Muscle layer of duodenum (tissue), 2 donors: Measurements from ENCODE around the gene H3-3A.

Source experiments
- H3K27ac ChIP-seq: one replicate; pipeline ENCODE4 v1.7.0; 2013; ENCODE audit warnings: mild to moderate bottlenecking, low read length
- H3K27me3 ChIP-seq: one replicate; pipeline ENCODE4 v1.7.0; 2013; ENCODE audit warnings: low read depth, mild to moderate bottlenecking, control low read depth, low read length
- H3K36me3 ChIP-seq, 2 donors: one replicate each; pipeline ENCODE4 v1.7.0; 2013; ENCODE audit warnings: low read length in 2 of 2, control low read depth in 1 of 2, mild to moderate bottlenecking in 1 of 2; ENCODE audit not compliant: insufficient read depth in 2 of 2, control insufficient read depth in 1 of 2
- H3K4me1 ChIP-seq, 2 donors: one replicate each; pipeline ENCODE4 v1.7.0; 2013; ENCODE audit warnings: low read length in 2 of 2, mild to moderate bottlenecking in 2 of 2, control low read depth in 1 of 2, moderate library complexity in 1 of 2; ENCODE audit not compliant: insufficient read depth in 2 of 2, control insufficient read depth in 1 of 2
- H3K4me3 ChIP-seq, 2 donors: one replicate each; pipeline ENCODE4 v1.7.0; 2013; ENCODE audit warnings: low read length in 2 of 2, low read depth in 1 of 2, mild to moderate bottlenecking in 1 of 2
- H3K9me3 ChIP-seq, 2 donors: one replicate each; pipeline ENCODE4 v1.7.0; 2013; ENCODE audit warnings: low read length in 2 of 2, control low read depth in 1 of 2, mild to moderate bottlenecking in 1 of 2; ENCODE audit not compliant: control insufficient read depth in 1 of 2
- donor health status: healthy.

H3-3A gene

GRCh38 chr1:226107471-226108460, 45.2 kb downstream of the H3-3A start:
- no peaks in the 10 kb centered on the region for H3K27me3 ChIP-seq
- no peaks in the 10 kb centered on the region for H3K9me3 ChIP-seq
- no peaks in the 10 kb centered on the region for H3K36me3 ChIP-seq
- H3K4me3 ChIP-seq, result no peak overlapping the region
- H3K27ac ChIP-seq, result no peak overlapping the region
- peaks cover 13 to 15% of the 10 kb centered on the region in 2 donors for H3K4me1 ChIP-seq

DNA sequence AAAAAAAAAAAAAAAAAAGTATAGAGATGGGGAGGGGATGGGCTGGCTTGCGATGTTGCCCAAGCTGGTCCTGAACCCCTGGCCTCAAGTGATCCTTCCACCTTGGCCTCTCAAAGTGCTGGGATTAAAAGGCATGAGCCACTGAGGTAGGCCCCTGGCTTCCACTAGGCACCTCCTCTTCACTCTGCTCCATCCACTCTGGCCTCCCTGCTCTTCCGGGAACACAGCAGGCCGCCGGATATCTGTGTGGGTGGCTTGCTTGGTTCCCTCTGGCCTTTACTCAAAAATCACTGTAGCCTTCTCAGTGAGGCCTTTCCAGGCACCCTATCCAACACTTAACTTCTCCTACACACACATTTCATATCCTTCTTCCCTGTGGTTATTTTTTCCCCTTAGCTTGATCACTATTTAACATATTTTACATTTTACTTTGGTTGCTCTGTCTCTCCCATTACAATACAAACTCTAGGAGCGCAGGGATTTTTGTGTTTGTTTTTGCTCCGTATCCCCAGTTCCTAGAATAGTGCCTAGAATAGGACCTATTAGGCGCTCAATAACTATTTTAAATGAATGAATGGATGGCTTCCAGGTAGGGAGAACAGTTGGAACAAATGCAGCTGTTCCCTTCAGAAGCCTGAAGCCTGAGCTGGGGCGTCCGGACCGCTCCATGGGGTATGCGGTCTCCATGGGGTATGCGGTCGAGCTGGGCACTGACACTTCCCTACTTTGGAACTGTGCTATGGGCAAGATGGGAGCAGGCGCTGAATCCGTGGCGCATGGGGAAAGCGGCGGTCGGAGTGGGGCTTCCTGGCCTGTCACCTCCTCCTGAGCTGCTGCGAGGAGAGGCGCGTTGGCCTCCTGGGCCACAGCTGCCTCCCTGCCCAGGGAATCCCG, 46.7 kb downstream of the H3-3A start:
- Histone ChIP-seq H3K36me3 (no peaks in the 10 kb centered on the region), H3K4me1 (peaks cover 13 to 15% of the 10 kb centered on the region in 2 donors), H3K27ac (peak overlapping the region; percentile 97), H3K9me3 (no peaks in the 10 kb centered on the region), H3K27me3 (no peaks in the 10 kb centered on the region), H3K4me3 (peak overlapping the region; percentile 65 to 74)

GRCh38 chr1:226109829-226110248, 47.3 kb downstream of the H3-3A start:
- Histone ChIP-seq H3K4me1 (peaks cover 13 to 15% of the 10 kb centered on the region in 2 donors), H3K36me3 (no peaks in the 10 kb centered on the region), H3K4me3 (peak overlapping the region; percentile 65 to 74), H3K9me3 (no peaks in the 10 kb centered on the region), H3K27ac (peak overlapping the region; percentile 97), H3K27me3 (no peaks in the 10 kb centered on the region)

DNA sequence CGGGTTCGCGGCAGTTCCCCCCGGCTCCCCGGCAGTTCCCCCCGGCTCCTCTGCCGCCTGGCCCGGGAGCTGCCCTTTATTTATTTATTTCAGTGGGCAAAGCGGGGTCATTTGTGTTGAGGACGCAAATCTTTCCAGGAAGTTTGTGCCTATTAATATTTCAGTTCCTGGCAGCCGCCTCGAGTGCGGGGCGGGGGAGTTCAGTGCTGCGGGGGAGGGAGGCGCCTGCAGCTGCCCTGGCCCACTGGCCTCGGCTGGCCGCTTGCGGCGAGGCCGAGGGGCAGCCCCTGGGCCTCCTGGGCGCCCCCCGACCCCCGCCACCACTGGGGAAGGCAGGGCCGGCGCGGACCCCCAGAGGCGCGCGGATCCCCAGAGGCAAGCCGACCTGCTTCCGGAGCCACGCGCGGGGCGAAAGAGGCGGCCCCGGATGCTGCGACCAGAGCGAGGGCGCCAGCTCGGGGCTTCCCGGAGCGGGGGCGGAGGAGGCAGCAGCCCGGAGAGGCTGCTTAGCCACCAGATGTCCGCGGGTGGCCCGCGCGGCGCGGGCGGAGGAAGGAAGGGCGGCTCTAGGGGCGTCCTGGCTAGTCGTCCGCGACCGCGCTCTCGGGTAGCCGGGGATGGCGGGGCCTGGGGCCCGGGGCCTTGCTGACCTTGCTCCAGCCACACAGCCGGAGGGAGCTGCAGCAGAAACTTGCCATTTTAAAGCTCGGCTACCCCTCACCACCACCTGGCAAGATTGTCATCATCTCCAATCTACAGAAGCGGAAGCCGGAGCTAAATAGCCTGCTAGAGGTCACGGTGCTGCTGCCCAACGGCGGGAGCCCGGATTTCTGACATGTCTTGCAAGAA, 48.0 kb downstream of the H3-3A start:
- Histone ChIP-seq H3K36me3 (no peaks in the 10 kb centered on the region), H3K9me3 (no peaks in the 10 kb centered on the region), H3K27ac (peak overlapping the region; percentile 84), H3K4me1 (peaks cover 13 to 15% of the 10 kb centered on the region in 2 donors), H3K27me3 (no peaks in the 10 kb centered on the region), H3K4me3 (peak overlapping the region; percentile 59 to 65)

DNA sequence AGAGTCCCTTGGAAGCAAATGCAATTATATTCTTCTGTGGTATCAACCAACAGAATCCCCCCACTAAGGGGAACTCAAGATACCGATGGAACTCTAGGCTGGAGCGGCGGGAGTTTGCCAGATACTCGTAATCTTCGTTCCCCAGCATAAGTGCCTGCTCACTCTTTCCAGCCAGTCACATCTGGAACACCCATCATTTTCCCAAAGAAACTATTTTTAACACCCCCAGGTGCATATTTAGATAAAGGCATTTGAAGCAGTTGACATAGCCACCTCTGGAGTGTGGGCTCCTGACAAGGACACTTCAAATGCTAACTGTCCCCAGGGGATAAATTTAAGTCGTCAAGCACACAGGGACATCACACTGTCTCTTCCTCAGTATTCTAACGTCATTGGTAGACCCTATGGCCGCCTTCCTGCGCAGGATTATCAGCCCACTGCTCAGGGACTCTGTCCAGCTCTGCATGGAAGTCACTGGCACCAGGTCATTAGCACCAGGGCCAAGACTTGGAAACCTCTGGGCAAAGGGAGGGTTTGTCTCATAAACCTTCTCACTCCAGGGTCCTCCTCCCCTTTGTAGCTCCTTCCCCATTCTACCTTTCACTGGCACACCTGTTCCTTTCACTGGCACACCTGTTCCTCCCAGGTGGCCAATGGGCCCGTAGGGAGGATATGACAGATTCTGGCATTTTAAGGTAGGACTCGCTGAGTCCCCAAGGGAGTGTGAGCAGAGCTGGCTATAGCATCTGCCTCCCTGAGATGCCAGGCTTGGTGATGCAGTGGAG, 48.8 kb downstream of the H3-3A start:
- H3K9me3 ChIP-seq, result no peaks in the 10 kb centered on the region
- peak overlapping the region; percentile 59 to 65 for H3K4me3 ChIP-seq
- H3K27me3 ChIP-seq, result no peaks in the 10 kb centered on the region
- H3K4me1 ChIP-seq, result peaks cover 13 to 15% of the 10 kb centered on the region in 2 donors
- H3K36me3 ChIP-seq, result no peaks in the 10 kb centered on the region
- H3K27ac ChIP-seq, result peak overlapping the region; percentile 84

DNA sequence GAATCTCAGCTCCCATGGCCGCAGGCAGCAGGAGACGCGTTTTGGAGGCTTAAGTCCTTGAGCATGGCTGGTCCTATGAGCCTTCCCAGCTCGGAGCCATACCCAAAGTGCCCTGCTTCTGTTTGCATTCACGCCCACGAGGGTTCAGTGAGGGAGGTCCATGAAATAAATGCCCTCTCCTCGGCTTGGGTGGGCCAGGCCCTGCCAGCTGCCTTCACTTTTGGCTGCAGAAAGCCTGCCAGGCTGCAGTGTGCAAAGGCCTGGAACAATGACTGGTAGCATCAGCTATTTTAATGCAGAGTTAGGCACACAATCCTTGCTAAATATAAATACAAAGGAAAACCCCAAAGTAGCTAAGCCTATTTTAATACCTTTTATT, 49.4 kb downstream of the H3-3A start:
- H3K27me3 ChIP-seq, result no peaks in the 10 kb centered on the region
- peaks cover 13 to 15% of the 10 kb centered on the region in 2 donors for H3K4me1 ChIP-seq
- H3K27ac ChIP-seq, result no peak overlapping the region
- H3K4me3 ChIP-seq, result no peak overlapping the region
- H3K36me3 ChIP-seq, result no peaks in the 10 kb centered on the region
- H3K9me3 ChIP-seq, result no peaks in the 10 kb centered on the region

- Histone ChIP-seq H3K4me1 (peaks cover 13 to 15% of the 10 kb centered on the region in 2 donors), H3K36me3 (no peaks in the 10 kb centered on the region), H3K27me3 (no peaks in the 10 kb centered on the region), H3K9me3 (no peaks in the 10 kb centered on the region), H3K27ac (no peak overlapping the region), H3K4me3 (no peak overlapping the region)
Measured at GRCh38 chr1:226112626-226113025, 50.1 kb downstream of the H3-3A start.

- no peak overlapping the region for H3K4me3 ChIP-seq
Measured at GRCh38 chr1:226116673-226117072, 54.2 kb downstream of the H3-3A start.

DNA sequence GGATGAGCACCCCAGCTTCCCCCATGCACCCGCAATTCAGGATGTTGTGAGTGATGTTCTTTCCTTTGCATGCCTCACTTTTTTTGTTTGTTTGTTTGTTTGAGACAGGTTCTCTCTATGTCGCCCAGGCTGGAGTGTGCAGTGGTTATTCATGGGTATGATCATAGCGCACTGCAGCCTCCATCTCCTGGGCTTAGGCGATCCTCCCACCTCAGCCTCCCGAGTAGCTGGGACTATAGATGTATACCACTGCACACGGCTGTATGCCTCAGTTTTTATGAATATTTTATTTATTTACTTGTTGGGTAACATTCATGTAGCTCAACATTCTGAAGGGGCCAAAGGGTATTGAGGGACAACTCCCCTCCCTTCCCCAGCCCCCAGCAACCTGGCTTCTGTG, 54.8 kb downstream of the H3-3A start:
- Histone ChIP-seq H3K9me3 (no peaks in the 10 kb centered on the region), H3K4me1 (peaks cover 0 to 2% of the 10 kb centered on the region in 2 donors), H3K4me3 (no peak overlapping the region), H3K36me3 (no peaks in the 10 kb centered on the region), H3K27me3 (no peaks in the 10 kb centered on the region), H3K27ac (no peak overlapping the region)

More at GRCh38 chr1:226116673-226117072, 54.2 kb downstream of the H3-3A start:
- Histone ChIP-seq H3K4me1 (peaks cover 4 to 5% of the 10 kb centered on the region in 2 donors), H3K9me3 (no peaks in the 10 kb centered on the region), H3K36me3 (no peaks in the 10 kb centered on the region), H3K27ac (no peak overlapping the region), H3K27me3 (no peaks in the 10 kb centered on the region)

DNA sequence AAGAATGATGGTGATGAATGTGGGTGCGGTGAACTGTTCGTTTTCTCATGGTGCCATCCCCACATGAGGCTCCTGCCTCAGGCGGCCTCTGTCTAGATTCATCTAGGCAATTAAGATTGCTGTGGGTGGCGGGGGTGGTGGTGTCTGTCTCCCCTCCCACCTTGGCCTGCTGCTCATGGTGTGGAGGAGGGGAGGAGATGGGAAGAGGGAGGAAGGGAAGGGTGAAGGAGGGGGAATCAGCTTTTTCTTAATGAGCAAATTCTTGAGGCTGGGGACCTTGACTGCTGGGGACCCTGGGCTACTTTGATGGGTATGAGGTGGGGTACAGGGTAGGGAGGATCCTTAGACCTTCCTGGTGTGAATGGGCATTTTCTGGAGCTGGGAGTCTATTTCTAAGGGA, 55.8 kb downstream of the H3-3A start:
- no peaks in the 10 kb centered on the region for H3K27me3 ChIP-seq
- H3K27ac ChIP-seq, result no peak overlapping the region
- no peak overlapping the region for H3K4me3 ChIP-seq
- no peaks in the 10 kb centered on the region for H3K36me3 ChIP-seq
- H3K9me3 ChIP-seq, result no peaks in the 10 kb centered on the region
- no peaks in the 10 kb centered on the region for H3K4me1 ChIP-seq
